ENCODE data around the gene RNF114.

RNF114 gene

GRCh38 chr20:49935746-49936152 is 448 bp upstream of the RNF114 start:
- H3K4me1 ChIP-seq (ENCODE audit: low read length) = peaks cover 28% of the 10 kb centered on the region
- peaks cover 20% of the 10 kb centered on the region for H3K36me3 ChIP-seq (replicated peaks; ENCODE audit: low read depth, low read length)
- peaks cover 45% of the 10 kb centered on the region for H3K79me2 ChIP-seq (ENCODE audit: low read length)
- H3K27ac ChIP-seq (ENCODE audit: low read length) = peak overlapping the region; percentile 18
- peaks cover 30% of the 10 kb centered on the region for H4K20me1 ChIP-seq (ENCODE audit: insufficient read depth, low read length)
- TF ChIP-seq EZH2phosphoT487 (IDR thresholded peaks at IDR 0.05; ENCODE audit: low read depth) (no peak), CTCF (IDR thresholded peaks at IDR 0.05; ENCODE audit: low read depth, low read length) (no peak)
- H3K9ac ChIP-seq (ENCODE audit: low read length) = peak overlapping the region; percentile 69
- H3K27me3 ChIP-seq (ENCODE audit: low read depth, low read length) = no peaks in the 10 kb centered on the region
- H3K4me2 ChIP-seq (ENCODE audit: low read length) = peak overlapping the region; percentile 77
- no peaks in the 10 kb centered on the region for H3K9me3 ChIP-seq (ENCODE audit: insufficient read depth, low read length)
- peak overlapping the region; percentile 44 for H2AFZ ChIP-seq (ENCODE audit: low read depth, low read length)
- peak overlapping the region; percentile 77 for H3K4me3 ChIP-seq (ENCODE audit: low read length)

GRCh38 chr20:49937027-49937929 is 1.1 kb downstream of the RNF114 start:
- H3K4me1 ChIP-seq (ENCODE audit: low read length) = peaks cover 28% of the 10 kb centered on the region
- no peaks in the 10 kb centered on the region for H3K9me3 ChIP-seq (ENCODE audit: insufficient read depth, low read length)
- peak overlapping the region; percentile 77 for H3K4me3 ChIP-seq (ENCODE audit: low read length)
- H4K20me1 ChIP-seq (ENCODE audit: insufficient read depth, low read length) = peaks cover 44% of the 10 kb centered on the region
- H3K79me2 ChIP-seq (ENCODE audit: low read length) = peaks cover 61% of the 10 kb centered on the region
- peak overlapping the region; percentile 97 for H3K4me2 ChIP-seq (ENCODE audit: low read length)
- TF ChIP-seq EZH2phosphoT487 (IDR thresholded peaks at IDR 0.05; ENCODE audit: low read depth) (no peak), CTCF (IDR thresholded peaks at IDR 0.05; ENCODE audit: low read depth, low read length) (no peak)
- peaks cover 34% of the 10 kb centered on the region for H3K36me3 ChIP-seq (replicated peaks; ENCODE audit: low read depth, low read length)
- H3K9ac ChIP-seq (ENCODE audit: low read length) = peak overlapping the region; percentile 83
- no peak overlapping the region for H2AFZ ChIP-seq (ENCODE audit: low read depth, low read length)
- H3K27ac ChIP-seq (ENCODE audit: low read length) = peak overlapping the region; percentile 28
- no peaks in the 10 kb centered on the region for H3K27me3 ChIP-seq (ENCODE audit: low read depth, low read length)

- peak overlapping the region; percentile 97 for H3K4me2 ChIP-seq (ENCODE audit: low read length)
- H2AFZ ChIP-seq (ENCODE audit: low read depth, low read length) = no peak overlapping the region
- H3K36me3 ChIP-seq (replicated peaks; ENCODE audit: low read depth, low read length) = peaks cover 44% of the 10 kb centered on the region
- no peaks in the 10 kb centered on the region for H3K9me3 ChIP-seq (ENCODE audit: insufficient read depth, low read length)
- TF ChIP-seq EZH2phosphoT487 (IDR thresholded peaks at IDR 0.05; ENCODE audit: low read depth) (no peak), CTCF (IDR thresholded peaks at IDR 0.05; ENCODE audit: low read depth, low read length) (no peak)
- peak overlapping the region; percentile 77 for H3K4me3 ChIP-seq (ENCODE audit: low read length)
- peaks cover 28% of the 10 kb centered on the region for H3K4me1 ChIP-seq (ENCODE audit: low read length)
- peaks cover 47% of the 10 kb centered on the region for H4K20me1 ChIP-seq (ENCODE audit: insufficient read depth, low read length)
- H3K9ac ChIP-seq (ENCODE audit: low read length) = peak overlapping the region; percentile 83; the same call in 1 of the 2 replicates
- H3K27me3 ChIP-seq (ENCODE audit: low read depth, low read length) = no peaks in the 10 kb centered on the region
- H3K79me2 ChIP-seq (ENCODE audit: low read length) = peaks cover 72% of the 10 kb centered on the region
- no peak overlapping the region for H3K27ac ChIP-seq (ENCODE audit: low read length)
These were observed 2.3 kb downstream of the RNF114 start for GRCh38 chr20:49938173-49939163.
